Measurements from ENCODE around the gene EXOC4.

Gene EXOC4

DNA sequence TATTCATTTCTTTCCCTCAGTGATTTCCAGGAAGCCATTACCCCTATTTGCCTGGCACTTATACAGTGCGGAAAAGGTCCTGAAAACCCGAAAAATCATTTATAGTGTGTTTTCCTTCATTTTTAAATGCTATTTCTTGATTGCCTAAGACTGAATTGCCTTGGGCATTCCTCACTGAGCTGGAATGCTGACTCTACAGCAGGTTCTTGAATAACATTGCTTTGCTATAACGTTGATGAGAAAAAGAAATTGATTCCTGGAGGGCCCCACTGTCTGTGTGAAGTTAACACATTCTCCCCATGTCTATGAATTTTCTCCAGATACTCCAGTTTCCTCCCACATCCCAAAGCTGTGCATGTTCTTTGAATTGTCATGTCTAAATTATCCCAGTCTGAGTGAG lies 308.5 kb downstream of the EXOC4 start:
- Histone ChIP-seq H3K4me1 (ENCODE audit: control insufficient read depth, low read length) (no peaks in the 10 kb centered on the region), H3K27me3 (ENCODE audit: control insufficient read depth, low read length) (no peaks in the 10 kb centered on the region), H3K9me2 (replicated peaks; ENCODE audit: control insufficient read depth, low read length) (no peaks in the 10 kb centered on the region; the same call in 1 of the 2 replicates), H3F3A (ENCODE audit: control insufficient read depth, insufficient read depth) (no peaks in the 10 kb centered on the region), H3K4me2 (ENCODE audit: low read length) (no peak overlapping the region), H3K4me3 (ENCODE audit: low read length) (no peak overlapping the region), H3K27ac (ENCODE audit: low read depth, low read length) (no peak overlapping the region), H3K9me3 (ENCODE audit: control insufficient read depth, insufficient read depth, low read length) (no peaks in the 10 kb centered on the region), H3K36me3 (ENCODE audit: control insufficient read depth, low read length) (no peaks in the 10 kb centered on the region), H3K79me2 (ENCODE audit: control insufficient read depth, low read length) (no peaks in the 10 kb centered on the region), H4K20me1 (ENCODE audit: control insufficient read depth, insufficient read depth, low read depth, low read length) (no peaks in the 10 kb centered on the region)
- TF ChIP-seq, protein P1, sequence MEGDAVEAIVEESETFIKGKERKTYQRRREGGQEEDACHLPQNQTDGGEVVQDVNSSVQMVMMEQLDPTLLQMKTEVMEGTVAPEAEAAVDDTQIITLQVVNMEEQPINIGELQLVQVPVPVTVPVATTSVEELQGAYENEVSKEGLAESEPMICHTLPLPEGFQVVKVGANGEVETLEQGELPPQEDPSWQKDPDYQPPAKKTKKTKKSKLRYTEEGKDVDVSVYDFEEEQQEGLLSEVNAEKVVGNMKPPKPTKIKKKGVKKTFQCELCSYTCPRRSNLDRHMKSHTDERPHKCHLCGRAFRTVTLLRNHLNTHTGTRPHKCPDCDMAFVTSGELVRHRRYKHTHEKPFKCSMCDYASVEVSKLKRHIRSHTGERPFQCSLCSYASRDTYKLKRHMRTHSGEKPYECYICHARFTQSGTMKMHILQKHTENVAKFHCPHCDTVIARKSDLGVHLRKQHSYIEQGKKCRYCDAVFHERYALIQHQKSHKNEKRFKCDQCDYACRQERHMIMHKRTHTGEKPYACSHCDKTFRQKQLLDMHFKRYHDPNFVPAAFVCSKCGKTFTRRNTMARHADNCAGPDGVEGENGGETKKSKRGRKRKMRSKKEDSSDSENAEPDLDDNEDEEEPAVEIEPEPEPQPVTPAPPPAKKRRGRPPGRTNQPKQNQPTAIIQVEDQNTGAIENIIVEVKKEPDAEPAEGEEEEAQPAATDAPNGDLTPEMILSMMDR (IDR thresholded peaks at IDR 0.05; ENCODE audit: low read depth, low read length, poor library complexity, severe bottlenecking) = no peak
- no peak for TF ChIP-seq EZH2phosphoT487 (IDR thresholded peaks at IDR 0.05; ENCODE audit: borderline replicate concordance, low read length)

DNA sequence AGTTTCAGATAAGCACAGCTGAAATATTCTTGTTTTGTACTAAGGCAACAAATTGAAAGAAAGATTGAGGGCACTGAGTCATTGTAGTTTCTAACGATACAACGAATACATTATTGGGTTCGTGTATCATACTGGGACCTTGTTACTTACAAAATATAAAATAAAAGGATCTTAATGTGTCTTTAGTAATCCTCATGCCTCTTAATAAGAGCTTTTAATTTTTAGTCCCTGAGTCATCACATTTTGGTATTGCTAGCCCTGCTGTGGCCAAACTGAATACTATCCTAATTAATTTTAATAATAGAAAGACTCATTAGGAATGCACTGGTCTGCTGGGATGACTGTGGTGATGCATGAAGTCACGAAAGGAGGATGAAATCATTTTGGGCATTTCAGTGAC lies 309.7 kb downstream of the EXOC4 start:
- no peak overlapping the region for H3K4me3 ChIP-seq (ENCODE audit: low read length)
- no peak overlapping the region for H3K27ac ChIP-seq (ENCODE audit: low read depth, low read length)
- H3F3A ChIP-seq (ENCODE audit: control insufficient read depth, insufficient read depth) = no peaks in the 10 kb centered on the region
- no peaks in the 10 kb centered on the region for H3K27me3 ChIP-seq (ENCODE audit: control insufficient read depth, low read length)
- no peaks in the 10 kb centered on the region for H4K20me1 ChIP-seq (ENCODE audit: control insufficient read depth, insufficient read depth, low read depth, low read length)
- H3K4me2 ChIP-seq (ENCODE audit: low read length) = no peak overlapping the region
- TF ChIP-seq, protein P1 (IDR thresholded peaks at IDR 0.05; ENCODE audit: low read depth, low read length, poor library complexity, severe bottlenecking) = no peak
- no peak for TF ChIP-seq EZH2phosphoT487 (IDR thresholded peaks at IDR 0.05; ENCODE audit: borderline replicate concordance, low read length)
- no peaks in the 10 kb centered on the region for H3K79me2 ChIP-seq (ENCODE audit: control insufficient read depth, low read length)
- no peaks in the 10 kb centered on the region; the same call in 1 of the 2 replicates for H3K9me2 ChIP-seq (replicated peaks; ENCODE audit: control insufficient read depth, low read length)
- H3K36me3 ChIP-seq (ENCODE audit: control insufficient read depth, low read length) = no peaks in the 10 kb centered on the region
- no peaks in the 10 kb centered on the region for H3K4me1 ChIP-seq (ENCODE audit: control insufficient read depth, low read length)
- no peaks in the 10 kb centered on the region for H3K9me3 ChIP-seq (ENCODE audit: control insufficient read depth, insufficient read depth, low read length)

DNA sequence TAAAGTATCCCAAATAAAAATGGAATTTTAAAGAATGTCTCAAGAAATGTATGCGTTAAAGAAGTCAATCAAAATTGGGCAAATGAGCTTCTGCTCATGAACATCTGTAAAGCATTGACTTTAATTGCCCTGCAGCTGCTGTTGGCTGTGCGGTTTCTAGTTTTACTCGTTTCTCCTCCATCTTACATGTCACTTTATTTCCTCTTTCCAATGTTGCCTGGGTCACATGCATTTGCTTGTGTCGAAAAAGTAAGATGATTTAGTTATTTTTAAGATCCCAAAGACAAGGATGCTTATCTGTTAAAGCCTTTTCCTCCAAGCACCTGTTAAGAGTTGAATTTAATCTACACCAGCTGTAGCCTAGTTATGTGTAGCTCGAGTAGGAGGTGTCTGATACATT lies 310.4 kb downstream of the EXOC4 start:
- TF ChIP-seq EZH2phosphoT487 (IDR thresholded peaks at IDR 0.05; ENCODE audit: borderline replicate concordance, low read length) = no peak
- TF ChIP-seq, protein P1 (IDR thresholded peaks at IDR 0.05; ENCODE audit: low read depth, low read length, poor library complexity, severe bottlenecking) = no peak
- Histone ChIP-seq H3K4me1 (ENCODE audit: control insufficient read depth, low read length) (no peaks in the 10 kb centered on the region), H3K4me3 (ENCODE audit: low read length) (no peak overlapping the region), H3K9me2 (replicated peaks; ENCODE audit: control insufficient read depth, low read length) (no peaks in the 10 kb centered on the region; the same call in 1 of the 2 replicates), H3K9me3 (ENCODE audit: control insufficient read depth, insufficient read depth, low read length) (no peaks in the 10 kb centered on the region), H3K27me3 (ENCODE audit: control insufficient read depth, low read length) (no peaks in the 10 kb centered on the region), H3K36me3 (ENCODE audit: control insufficient read depth, low read length) (no peaks in the 10 kb centered on the region), H3F3A (ENCODE audit: control insufficient read depth, insufficient read depth) (no peaks in the 10 kb centered on the region), H3K79me2 (ENCODE audit: control insufficient read depth, low read length) (no peaks in the 10 kb centered on the region), H3K27ac (ENCODE audit: low read depth, low read length) (no peak overlapping the region), H4K20me1 (ENCODE audit: control insufficient read depth, insufficient read depth, low read depth, low read length) (no peaks in the 10 kb centered on the region), H3K4me2 (ENCODE audit: low read length) (no peak overlapping the region)

Measured in DOHH2 (cell line).